ENCODE results near the gene OGFOD3.
A peak's percentile ranks its signal among the peaks of the same experiment; 100 is the strongest.
"Not testable (repeated sequence)": the region's sequence is repeated elsewhere in the genome, so short reads cannot be mapped to it uniquely, and the experiment has no call there.

OGFOD3 gene, protein sequence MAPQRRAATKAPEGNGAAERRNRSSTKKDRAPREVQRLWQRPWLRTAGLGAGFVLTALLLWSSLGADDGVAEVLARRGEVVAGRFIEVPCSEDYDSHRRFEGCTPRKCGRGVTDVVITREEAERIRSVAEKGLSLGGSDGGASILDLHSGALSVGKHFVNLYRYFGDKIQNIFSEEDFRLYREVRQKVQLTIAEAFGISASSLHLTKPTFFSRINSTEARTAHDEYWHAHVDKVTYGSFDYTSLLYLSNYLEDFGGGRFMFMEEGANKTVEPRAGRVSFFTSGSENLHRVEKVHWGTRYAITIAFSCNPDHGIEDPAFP

DNA sequence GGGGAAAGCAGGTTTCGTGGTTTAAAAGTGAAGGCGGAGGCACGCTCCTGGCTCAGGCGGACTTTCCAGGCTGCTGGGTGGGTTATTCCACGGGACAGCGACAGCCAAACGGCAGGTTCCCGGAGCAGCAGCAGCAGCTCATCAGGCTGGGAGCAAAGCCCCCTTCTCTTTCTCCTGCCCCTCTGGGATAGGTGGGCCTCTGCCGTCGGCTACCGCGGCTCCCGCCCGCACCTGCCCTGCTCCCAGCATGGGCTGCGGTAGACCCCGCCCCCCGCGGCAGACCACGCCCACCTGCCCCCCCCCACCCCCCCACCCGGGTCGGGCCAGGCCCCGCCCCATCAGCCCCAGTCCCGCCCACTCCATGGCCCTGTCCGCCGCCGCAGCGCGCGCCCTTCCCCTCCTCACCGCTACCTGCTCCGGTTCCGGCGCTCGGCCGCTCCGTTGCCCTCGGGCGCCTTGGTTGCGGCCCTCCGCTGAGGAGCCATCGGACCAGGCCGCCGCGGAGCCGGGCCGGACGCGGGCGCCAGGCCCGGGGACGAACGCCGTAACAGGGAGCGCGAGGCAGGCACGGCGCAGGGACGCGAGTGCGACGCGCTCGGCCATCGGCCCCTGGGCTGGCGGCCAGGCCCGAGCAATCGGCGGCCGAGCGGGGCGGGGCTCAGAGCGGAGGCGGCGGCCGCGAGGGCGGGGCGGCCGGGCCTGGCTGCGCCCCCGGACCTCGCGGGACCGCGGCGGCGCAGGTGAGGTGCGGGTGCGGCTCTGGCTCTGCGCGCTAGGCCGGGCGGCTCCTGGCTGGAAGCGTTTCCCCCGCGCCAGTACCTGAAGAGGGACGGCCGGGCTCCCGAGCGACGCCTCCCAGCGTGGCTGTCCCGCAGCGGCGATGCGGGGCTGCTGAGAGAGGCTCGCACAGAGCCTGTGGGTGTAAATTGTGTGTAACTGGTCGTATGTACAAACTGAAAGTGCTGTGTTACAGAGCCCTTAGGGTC, at the start of gene OGFOD3, which contains the start of gene HEXD:
TSS of gene OGFOD3 (minus strand) at position 586 of the 986 bp plus-strand sequence. CDS start at position 485, 101 bp downstream.
TSS of gene HEXD (plus strand) at position 347 of the 986 bp plus-strand sequence. CDS start 1,453 bp downstream, outside the sequence.
- DNase-seq (ENCODE audit: low spot score): peak; percentile 84

DNA sequence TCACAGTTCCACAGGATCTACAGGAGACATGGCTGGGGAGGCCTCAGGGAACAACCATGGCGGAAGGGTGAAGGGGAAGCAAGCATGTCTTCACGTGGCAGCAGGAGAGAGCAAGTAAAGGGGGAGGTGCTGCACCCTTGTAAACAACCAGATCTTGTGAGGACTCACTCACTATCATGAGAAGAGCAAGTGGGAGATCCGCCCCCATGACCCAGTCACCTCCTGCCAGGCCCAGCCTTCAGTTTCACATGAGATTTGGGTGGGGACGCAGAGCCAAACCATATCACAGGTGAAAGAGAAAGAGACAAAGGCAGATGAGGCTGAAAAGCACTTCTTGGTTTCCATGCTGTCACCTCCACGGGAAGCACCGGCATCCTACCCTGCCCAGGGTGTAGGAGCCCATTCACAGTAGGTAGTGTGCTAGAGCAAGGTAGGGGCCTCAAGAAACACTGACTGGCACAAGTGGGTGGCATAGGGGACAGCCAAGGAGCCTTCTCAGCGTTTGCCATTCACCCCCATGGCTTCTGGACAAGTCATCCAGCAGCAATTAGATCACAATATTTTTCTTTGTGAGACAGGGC, 46.7 kb upstream of the OGFOD3 start:
- DNase-seq (ENCODE audit: low spot score): no peak

DNA sequence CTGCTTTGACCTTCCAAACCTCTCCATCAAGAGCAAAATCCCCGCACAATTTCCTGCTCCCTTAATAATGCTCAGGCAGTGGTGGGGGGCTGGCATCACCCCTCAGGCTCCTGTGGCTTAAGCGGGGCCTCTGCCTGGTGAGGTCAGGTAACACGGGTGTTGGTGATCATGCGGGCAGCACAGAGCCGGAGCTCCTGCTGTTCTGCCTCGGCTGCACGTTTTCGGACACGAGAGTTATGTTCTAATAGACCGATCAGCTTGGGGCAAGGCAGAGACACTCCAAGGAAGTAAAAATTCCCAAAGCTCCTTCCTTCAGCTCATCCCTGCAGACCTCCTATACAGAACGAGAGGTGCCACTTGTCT, 46.2 kb upstream of the OGFOD3 start:
- no peak for DNase-seq (ENCODE audit: low spot score)

DNA sequence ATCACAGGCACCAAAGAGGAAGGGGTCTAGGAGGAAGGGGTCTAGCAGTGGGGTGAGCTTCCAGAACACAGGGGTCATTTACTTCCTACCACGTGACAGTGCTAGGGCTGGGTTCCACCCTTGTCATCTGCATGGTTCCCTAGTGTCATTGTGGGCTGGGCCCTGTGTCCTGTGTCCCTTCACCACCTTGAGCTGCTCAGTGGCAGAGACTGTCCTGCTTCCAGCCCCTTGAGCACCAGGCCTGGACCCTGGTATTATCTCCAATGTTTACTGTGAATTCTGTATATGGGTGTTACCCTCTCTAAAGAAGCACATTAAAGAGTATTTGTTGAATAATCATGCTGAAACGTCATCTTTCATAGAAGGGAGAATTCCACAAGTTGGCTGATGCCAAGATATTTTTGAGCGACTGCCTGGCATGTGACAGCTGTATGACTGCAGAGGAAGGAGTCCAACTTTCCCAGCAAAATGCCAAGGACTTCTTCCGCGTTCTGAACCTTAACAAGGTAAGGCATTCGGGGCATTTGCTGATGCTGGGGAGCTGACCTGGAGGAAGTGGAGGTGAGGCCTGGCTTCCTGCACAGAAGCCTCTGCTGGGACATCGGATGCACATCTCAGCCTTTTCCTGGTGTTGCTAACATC, 45.7 kb upstream of the OGFOD3 start:
- DNase-seq (ENCODE audit: low spot score): no peak

DNA sequence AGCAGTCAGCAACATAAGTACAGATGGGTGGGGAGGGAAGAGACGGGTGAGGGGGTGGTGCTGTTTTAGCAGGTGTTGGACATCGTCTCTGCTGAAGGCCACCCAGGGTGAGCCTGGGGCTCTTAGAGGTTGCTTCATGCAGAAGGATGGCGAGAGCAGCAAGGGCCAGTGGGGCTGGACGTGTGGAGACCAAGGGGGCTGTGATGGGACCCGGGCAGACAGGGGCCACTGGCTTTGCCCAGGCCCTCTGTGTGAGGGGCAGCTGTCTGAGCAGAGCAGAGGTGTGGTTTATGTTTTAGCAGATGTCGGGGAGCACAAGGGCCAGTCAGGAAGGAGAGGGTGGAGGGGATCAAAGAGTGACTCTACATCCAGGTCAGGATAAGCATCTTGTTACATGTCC, 45.0 kb upstream of the OGFOD3 start:
- DNase-seq (ENCODE audit: low spot score): no peak

DNA sequence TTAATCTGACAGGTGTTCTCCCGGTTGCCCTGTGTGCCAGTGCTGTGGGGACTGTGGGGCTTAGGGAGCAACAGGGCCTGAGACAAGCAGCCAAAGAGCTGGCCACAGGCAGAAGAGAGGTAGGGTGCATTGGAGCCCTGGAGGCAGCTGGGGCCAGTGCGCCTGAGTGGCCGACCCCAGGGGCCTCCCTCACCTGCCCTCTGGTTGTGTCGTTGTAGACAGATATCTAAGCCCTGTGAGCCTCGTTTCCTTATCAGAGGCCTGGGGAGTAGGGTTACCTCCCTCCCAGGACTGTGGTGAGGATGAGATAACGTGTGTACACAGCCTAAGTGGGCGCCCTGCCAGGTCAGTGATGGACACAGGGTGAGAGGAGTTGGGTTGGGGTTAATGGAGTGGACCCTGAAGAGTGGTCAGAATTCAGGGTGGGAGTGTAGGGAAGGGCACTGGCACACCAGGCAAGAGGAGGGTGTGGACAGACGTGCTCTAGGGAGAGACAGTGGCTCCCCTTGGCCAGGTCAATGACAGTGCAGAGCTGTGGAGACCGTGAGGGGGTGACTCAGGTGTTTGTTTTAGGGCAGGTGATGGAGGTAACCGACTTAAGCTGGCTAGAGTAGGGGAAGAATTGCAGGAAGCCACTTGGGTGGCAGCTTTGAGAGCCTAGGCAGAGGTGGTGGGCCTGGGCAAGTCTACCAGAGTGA, 43.6 kb upstream of the OGFOD3 start:
- no peak for DNase-seq (ENCODE audit: low spot score)

DNA sequence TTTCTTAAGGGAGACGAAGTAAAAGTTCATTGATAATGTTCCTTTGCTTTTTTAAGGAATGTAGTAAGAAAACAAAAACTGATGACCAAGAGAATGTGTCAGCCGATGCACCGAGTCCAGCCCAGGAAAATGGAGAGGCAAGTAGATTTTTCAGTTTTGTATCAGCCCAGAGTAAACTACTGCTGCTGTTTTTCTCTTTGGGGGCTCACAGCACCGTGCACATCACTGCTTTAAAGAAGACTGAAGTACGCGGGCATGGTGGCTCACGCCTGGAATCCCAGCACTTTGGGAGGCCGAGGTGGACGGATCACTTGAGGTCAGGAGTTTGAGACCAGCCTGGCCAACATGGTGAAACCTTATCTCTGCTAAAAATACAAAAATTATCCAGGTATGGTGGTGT, 41.5 kb upstream of the OGFOD3 start:
- DNase-seq (ENCODE audit: low spot score): not testable (repeated sequence)

DNA sequence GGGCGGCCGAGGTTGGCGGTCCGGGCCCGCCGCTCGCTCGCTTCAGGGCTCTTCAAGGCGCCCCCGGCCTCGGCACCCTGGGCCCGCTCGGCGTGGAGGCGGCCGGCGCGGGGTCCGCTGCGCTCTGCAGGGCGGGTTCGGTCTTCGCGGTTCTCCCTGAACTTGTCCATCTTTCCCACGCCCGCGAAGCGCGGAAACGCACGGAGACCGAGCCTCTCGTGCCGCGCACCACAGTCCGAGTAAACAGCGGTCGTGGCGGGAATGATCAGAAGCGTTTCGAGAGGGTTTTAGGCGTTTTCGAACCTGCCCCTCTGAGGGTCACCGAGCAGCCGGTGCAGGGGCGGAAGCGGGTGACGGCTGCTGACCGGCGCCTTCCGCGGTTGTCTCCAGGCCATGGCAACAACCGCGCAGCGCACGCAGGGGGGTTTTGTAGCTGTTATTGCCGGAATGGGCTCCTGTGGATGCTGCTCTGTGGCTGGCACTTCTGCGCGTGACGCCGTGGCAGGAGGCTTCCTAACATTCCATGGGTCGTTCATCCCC, 40.6 kb upstream of the OGFOD3 start:
- no peak for DNase-seq (ENCODE audit: low spot score)

DNA sequence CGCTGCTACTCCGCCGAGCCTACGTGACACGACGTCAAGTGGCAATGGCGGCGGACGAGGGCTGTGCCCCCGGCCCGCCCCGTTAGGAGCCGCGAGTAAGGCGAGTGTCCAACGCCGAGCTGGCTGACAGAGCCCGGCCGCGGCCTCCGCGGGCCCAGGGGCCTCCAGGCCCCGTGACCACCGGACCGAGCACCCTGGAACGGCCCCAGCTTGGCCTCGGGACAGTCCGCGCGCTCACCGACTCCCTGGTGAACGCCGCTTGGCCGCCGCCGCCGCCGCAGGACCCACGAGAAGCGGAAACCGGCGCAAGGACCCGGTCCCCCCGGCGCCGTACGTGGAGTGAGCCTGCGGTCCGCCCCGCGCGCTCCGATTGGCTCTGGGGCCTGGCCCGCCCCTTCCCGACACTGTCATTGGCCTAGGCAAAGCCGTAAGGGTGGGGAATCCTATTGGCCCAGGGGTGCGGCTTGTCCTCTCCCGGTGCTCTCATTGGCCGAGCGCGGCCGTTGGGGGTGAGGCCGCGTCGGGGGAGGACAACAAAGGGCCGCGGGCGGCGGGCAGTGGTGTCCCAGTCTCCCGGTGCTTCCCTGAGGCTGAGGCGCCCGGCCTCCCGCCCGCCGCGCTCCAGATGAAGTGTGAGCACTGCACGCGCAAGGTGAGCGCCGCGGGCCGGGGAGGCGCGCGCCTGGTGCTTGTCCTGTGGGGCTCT, 39.9 kb upstream of the OGFOD3 start, which contains the start of gene NARF:
TSS of gene NARF (plus strand) at position 563 of the 706 bp plus-strand sequence. CDS start at position 626, 63 bp downstream.
- DNase-seq (ENCODE audit: low spot score): peak; percentile 99

DNA sequence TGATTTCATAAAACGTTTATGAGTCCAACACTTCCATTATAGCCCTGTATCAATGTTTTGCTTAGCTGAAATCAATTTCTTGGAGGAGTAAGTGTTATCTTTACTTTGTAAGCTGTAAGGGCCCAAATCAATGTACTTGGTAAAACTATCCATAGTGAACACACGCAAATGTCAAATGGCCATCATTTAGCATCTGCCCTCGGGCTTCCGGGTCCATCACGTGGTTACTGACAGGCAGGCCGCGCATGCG, 39.5 kb upstream of the OGFOD3 start:
- peak; percentile 94 for DNase-seq (ENCODE audit: low spot score)

DNA sequence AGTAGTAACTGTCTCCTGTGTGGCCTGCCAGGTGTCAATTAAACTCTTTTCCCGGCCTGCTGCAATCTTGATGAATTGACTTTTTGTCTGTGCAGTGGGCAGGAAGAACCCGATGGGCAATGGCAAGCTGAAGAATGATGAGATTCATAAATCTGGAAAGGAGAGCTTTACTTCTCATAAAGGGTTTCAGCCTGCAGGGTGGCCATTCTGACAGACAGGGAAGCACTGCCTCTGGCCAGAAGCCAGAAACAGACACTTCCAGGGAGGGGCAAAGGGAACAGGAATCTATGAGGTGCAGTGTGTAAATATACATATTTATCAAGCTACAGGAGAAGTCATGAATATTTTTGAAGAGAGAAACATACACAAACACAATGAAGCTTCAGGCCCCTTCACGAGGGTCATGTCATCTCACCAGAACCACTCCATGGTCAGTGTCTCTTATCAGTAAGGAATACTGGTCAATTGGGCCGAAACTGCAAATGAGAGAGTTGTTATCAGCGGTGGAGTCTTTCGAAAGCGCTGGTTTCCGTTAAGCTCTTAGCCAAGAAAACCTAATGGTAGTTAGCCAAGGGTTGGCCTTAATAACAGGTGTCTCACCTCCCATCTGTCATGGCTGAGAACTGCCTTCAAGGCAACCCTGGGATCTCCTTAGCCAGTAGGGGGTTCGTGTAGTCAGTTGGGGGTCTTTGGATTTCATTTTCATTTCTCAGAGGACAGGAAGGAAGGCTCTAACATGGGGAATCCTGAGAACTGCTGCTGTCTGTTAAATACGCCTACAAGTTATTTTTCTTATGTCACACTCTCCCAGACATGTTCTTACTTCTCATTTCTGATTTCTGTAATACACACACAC, 38.9 kb upstream of the OGFOD3 start:
- DNase-seq (ENCODE audit: low spot score): peak; percentile 26

DNA sequence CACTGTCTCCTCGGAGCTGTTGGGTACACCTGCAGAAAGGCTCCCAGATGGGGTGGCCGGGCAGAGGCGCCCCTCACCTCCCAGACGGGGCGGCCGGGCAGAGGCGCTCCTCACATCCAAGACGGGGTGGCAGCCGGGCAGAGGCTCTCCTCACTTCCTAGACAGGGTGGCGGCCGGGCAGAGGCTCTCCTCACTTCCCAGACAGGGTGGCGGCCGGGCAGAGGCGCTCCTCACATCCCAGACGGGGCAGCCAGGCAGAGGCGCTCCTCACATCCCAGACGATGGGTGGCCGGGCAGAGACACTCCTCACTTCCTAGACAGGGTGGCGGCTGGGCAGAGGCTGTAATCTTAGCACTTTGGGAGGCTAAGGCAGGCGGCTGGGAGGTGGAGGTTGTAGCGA, 35.3 kb upstream of the OGFOD3 start:
- DNase-seq (ENCODE audit: low spot score): not testable (repeated sequence)

DNA sequence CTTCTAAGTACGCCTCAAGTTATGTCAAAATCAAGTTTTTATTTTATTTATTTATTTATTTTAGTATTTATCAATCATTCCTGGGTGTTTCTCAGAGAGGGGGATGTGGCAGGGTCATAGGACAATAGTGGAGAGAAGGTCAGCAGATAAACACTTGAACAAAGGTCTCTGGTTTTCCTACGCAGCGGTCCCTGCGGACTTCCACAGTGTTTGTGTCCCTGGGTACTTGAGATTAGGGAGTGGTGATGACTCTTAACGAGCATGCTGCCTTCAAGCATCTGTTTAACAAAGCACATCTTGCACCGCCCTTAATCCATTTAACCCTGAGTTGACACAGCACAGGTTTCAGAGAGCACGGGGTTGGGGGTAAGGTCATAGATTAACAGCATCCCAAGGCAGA, 34.8 kb upstream of the OGFOD3 start:
- not testable (repeated sequence) for DNase-seq (ENCODE audit: low spot score)

DNA sequence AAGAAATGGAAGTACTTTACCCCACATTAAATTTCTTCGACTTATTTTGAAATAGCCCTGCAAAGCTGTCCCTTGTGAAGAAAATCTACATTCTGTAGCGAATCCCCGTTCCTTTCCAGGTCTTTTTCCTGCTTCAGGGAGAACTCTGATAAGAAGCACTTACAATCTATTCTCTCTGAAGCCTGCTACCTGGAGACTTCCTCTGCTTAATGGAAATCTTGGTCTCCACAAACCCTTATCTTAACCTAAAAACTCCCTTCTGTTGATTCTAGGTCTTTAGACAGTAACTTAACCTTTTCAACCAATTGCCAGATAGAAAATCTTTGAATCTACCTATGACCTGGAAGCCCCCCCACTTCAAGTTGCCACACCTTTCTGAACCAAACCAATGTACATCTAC, 33.8 kb upstream of the OGFOD3 start:
- DNase-seq (ENCODE audit: low spot score): no peak

DNA sequence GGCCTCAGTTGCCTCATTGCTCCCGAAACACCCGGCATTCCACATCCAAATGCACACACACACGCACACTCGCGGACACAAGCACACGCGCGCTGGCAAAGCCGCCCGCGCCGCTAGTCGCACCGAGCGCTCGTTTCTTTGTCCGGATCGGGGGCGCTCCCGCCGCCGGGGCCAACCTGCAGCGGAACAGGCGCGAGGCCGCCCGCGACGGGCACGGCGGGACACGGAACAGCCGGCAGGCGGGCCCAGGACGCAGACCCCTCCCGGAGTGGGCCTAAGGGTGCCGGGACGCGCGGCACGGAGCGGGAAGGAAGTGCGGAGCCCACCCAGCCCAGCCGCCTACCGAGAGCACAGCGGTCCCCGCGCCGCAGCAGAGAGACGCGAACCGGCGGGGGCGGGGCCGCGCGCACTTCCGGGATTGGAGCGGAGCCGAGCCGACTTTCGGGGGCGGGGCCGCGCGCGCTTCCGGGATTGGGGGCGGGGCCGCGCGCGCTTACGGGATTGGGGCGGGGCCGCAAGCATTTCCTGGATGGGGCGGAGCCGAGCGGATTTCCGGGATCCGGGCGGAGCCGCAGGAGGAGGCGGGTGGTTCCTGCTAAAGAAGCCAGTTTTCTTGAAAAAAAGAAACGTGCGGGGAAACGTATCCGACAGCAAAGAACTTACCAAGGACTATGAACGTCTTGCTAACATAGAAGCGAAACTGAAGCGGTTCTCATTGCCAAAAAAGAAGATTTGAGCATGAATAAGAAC, 32.1 kb upstream of the OGFOD3 start, which contains the start of gene CYBC1:
TSS of gene CYBC1 (minus strand) at position 396 of the 750 bp plus-strand sequence. CDS start 1,498 bp downstream, outside the sequence.
- peak; percentile 91 for DNase-seq (ENCODE audit: low spot score)

DNA sequence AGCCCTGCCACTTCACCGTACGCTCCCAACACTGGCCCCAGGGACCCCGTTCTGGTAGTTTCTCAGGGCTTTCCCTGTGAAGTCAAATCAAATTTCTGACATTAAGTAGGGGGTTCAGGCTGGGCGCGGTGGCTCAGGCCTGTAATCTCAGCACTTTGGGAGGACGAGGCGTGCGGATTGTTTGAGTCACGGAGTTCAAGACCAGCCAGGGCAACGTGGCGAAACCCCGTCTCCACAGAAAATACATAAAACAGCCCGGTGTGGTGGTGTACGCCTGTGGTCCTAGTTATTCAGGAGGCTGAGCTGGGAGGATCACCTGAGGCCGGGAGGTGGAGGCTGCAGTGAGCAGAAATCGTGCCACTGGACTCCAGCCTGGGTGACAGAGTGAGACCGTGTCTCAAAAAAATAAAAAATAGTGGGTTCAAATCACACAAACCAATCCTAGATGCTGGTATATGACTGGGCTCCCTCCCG, 31.5 kb upstream of the OGFOD3 start:
- no peak for DNase-seq (ENCODE audit: low spot score)

DNA sequence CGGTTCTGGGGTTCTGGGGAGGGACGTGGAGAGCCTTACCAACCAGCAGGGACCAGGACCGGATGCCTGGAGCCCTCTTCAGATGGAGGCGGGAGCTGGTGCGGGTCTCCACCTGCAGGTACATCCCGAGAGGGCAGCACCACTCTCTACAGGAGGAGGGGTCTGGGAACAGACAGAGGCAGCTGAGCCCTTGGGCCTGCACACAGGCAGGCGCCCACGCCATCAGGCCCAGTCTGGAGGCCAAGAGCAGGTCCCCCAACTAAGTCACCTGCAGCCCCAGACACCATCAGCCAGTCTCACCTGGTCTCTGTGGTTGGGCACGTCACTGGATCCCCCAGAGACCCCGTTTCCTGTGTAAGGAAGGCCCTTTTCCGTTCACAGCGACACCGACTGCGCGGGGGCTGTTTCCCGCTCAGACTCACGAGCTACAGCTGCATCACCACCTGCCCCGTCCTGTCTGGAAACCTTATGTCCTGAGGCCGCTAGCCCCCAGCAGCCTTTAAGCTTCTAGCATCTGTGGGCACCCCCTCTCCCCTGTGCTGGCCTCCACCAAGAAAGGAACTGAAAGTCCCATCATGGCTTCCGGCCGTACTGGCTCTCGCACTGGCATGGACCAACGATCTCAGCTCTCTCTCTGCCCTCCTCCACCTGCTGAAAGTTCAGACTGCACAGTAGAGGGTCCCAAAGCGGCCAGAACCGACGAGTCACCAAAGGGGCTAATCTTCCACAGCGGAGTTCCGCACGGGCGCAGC, 30.9 kb upstream of the OGFOD3 start:
- no peak for DNase-seq (ENCODE audit: low spot score)

DNA sequence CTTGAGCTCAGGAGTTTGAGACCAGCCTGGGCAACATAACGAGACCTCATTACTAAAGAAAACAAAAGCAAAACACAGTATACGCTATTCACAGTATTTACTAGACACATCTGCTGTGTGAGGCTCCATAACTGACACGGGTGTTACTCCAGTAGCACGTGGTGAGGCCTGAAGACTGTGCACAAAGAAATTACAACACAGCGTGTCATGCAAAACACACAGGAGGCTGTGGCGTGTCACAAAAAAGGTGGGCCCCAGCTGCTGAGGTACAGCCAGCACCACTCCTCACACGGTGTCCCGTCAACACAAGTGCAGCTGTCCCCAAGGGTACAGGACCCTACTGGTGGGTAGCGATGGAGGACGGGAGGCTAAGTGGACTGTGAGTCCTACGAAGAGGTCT, 29.5 kb upstream of the OGFOD3 start:
- DNase-seq (ENCODE audit: low spot score): no peak

Data from globus pallidus (tissue), 1 donor.